ENCODE results near the gene LLGL2.

DNA sequence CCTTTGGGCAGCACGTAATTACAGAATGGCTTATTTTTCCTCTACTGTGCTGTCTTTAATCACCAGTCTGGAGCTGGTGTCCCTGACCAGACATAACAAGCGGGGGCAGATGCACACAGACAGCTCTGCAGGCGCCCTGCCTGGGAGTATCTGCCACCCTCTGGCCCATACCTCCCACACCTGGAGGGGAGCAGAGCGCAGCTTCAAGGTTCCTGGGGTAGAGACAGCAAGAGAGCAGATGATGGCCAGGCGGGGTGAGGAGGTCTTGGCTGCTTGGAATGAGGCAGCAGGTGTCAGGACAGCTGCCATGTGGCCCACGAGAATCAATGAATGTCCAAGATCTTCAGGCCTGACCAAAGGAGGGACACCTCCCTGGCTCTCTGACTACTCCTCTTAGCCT lies 45.2 kb upstream of the LLGL2 start:
- TF ChIP-seq, protein P1, sequence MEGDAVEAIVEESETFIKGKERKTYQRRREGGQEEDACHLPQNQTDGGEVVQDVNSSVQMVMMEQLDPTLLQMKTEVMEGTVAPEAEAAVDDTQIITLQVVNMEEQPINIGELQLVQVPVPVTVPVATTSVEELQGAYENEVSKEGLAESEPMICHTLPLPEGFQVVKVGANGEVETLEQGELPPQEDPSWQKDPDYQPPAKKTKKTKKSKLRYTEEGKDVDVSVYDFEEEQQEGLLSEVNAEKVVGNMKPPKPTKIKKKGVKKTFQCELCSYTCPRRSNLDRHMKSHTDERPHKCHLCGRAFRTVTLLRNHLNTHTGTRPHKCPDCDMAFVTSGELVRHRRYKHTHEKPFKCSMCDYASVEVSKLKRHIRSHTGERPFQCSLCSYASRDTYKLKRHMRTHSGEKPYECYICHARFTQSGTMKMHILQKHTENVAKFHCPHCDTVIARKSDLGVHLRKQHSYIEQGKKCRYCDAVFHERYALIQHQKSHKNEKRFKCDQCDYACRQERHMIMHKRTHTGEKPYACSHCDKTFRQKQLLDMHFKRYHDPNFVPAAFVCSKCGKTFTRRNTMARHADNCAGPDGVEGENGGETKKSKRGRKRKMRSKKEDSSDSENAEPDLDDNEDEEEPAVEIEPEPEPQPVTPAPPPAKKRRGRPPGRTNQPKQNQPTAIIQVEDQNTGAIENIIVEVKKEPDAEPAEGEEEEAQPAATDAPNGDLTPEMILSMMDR (IDR thresholded peaks at IDR 0.05), result no peak
- TF ChIP-seq POLR2A (IDR thresholded peaks at IDR 0.05), result no peak
